ENCODE results near the gene DFFA.
A peak's percentile ranks its signal among the peaks of the same experiment; 100 is the strongest.
"Not testable (repeated sequence)": the region's sequence is repeated elsewhere in the genome, so short reads cannot be mapped to it uniquely, and the experiment has no call there.

DFFA gene

DNA sequence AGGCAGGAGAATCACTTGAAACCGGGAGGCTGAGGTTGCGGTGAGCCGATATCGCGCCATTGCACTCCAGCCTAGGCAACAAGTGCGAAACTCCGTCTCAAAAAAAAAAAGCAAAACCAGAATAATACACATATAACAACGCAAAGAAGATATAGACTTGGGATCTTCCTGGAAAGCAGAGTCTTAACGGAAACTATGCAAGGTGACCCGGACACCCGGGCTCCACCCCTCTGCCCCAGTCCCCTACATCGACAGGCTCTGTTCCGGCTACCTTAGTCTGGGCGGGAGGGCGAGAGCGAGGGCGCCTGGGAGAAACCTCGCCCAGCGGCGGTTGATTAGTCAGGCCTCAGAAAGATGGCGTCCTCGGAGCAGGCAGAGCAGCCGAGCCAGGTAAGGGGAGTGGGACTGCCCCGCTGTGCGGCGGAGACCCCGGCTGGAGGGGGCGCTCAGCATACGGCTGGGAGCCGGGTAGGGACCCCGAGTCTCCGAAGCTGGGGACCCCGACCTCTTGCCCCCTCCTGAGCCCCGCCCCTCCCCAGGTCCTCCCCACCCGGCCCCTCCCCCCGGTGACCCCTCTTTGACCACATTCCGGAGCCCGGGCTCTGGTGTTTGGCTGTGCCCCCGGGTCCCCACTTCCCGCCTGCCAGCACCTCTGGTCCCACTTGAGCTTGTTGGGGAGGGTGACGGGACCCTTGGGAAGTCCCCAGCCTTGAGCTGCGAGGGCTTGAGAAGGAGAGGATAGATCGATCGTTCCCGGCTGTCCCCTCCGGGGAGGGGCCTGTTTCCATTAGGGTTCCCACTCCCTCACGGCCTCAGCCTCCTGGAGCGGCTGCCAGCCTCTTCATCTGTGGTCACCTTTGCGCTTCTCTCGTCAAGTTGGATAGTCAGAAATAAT lies 2.5 kb upstream of the DFFA start, which contains the start of gene PEX14:
PEX14 (plus strand) TSS at position 338 of the 895 bp plus-strand sequence; CDS start at position 355, 17 bp downstream.
- no peaks in the 10 kb centered on the region for H3K9me3 ChIP-seq (ENCODE audit: control insufficient read depth, insufficient read depth, low read length)
- H3K4me1 ChIP-seq (ENCODE audit: control insufficient read depth, insufficient read depth, low read length): no peaks in the 10 kb centered on the region
- no peaks in the 10 kb centered on the region for H3K36me3 ChIP-seq (ENCODE audit: control insufficient read depth, insufficient read depth, low read length)
- H3K9ac ChIP-seq (ENCODE audit: low read depth, low read length): peak within 1 kb of the TSS; percentile 67
- H3K27me3 ChIP-seq (ENCODE audit: control insufficient read depth, insufficient read depth, low read length): no peaks in the 10 kb centered on the region
- H3K4me3 ChIP-seq (ENCODE audit: low read depth, low read length): peak within 1 kb of the TSS; percentile 66

GRCh38 chr1:10474309-10474612 lies 1.9 kb upstream of the DFFA start:
- H3K4me3 ChIP-seq (ENCODE audit: low read depth, low read length): peak overlapping the region; percentile 66
- H3K36me3 ChIP-seq (ENCODE audit: control insufficient read depth, insufficient read depth, low read length); H3K4me1 ChIP-seq (ENCODE audit: control insufficient read depth, insufficient read depth, low read length); H3K9me3 ChIP-seq (ENCODE audit: control insufficient read depth, insufficient read depth, low read length); H3K9ac ChIP-seq (ENCODE audit: low read depth, low read length); H3K27me3 ChIP-seq (ENCODE audit: control insufficient read depth, insufficient read depth, low read length): not testable (repeated sequence)

DNA sequence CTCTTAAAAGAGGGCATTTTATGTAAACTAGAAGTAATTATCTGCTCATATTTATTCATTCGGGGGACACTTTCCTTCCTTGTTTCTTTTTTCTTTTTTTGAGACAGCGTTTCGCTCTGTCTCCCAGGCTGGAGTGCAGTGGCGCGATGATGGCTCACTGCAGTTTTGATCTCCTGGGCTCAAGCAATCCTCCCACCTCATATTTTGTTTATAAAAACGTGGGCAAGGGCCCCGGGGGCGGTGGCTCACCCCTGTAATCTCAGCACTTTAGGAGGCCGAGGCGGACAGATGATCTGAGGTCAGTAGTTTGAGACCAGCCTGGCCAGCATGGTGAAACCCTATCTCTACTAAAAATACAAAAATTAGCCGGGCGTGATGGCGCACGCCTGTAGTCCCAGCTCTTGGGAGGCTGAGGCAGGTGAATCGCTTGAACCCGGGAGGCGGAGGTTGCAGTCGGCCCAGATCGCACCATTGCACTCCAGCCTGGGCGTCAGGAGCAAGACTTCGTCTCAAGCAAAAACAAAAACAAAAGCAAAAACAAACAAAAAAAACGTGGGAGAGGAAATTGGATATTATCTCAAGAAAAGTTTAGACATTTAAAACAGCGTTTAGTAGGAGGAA lies 926 bp upstream of the DFFA start:
- Histone ChIP-seq H3K4me1 (ENCODE audit: control insufficient read depth, insufficient read depth, low read length) (no peaks in the 10 kb centered on the region), H3K4me3 (ENCODE audit: low read depth, low read length) (no peak overlapping the region), H3K27me3 (ENCODE audit: control insufficient read depth, insufficient read depth, low read length) (no peaks in the 10 kb centered on the region), H3K9ac (ENCODE audit: low read depth, low read length) (no peak overlapping the region), H3K36me3 (ENCODE audit: control insufficient read depth, insufficient read depth, low read length) (peaks cover 13% of the 10 kb centered on the region), H3K9me3 (ENCODE audit: control insufficient read depth, insufficient read depth, low read length) (no peaks in the 10 kb centered on the region)

- Histone ChIP-seq H3K36me3 (ENCODE audit: control insufficient read depth, insufficient read depth, low read length) (peaks cover 26% of the 10 kb centered on the region), H3K9ac (ENCODE audit: low read depth, low read length) (peak overlapping the region; percentile 89), H3K9me3 (ENCODE audit: control insufficient read depth, insufficient read depth, low read length) (no peaks in the 10 kb centered on the region), H3K4me3 (ENCODE audit: low read depth, low read length) (peak overlapping the region; percentile 98), H3K4me1 (ENCODE audit: control insufficient read depth, insufficient read depth, low read length) (no peaks in the 10 kb centered on the region), H3K27me3 (ENCODE audit: control insufficient read depth, insufficient read depth, low read length) (no peaks in the 10 kb centered on the region)
Observed at GRCh38 chr1:10471411-10472219, 714 bp downstream of the DFFA start.

GRCh38 chr1:10470043-10470442 lies 2.3 kb downstream of the DFFA start:
- H3K9ac ChIP-seq (ENCODE audit: low read depth, low read length): no peak overlapping the region
- no peaks in the 10 kb centered on the region for H3K27me3 ChIP-seq (ENCODE audit: control insufficient read depth, insufficient read depth, low read length)
- no peaks in the 10 kb centered on the region for H3K4me1 ChIP-seq (ENCODE audit: control insufficient read depth, insufficient read depth, low read length)
- H3K4me3 ChIP-seq (ENCODE audit: low read depth, low read length): no peak overlapping the region
- H3K9me3 ChIP-seq (ENCODE audit: control insufficient read depth, insufficient read depth, low read length): no peaks in the 10 kb centered on the region
- peaks cover 36% of the 10 kb centered on the region for H3K36me3 ChIP-seq (ENCODE audit: control insufficient read depth, insufficient read depth, low read length)

GRCh38 chr1:10467078-10467477 lies 5.3 kb downstream of the DFFA start:
- peaks cover 52% of the 10 kb centered on the region for H3K36me3 ChIP-seq (ENCODE audit: control insufficient read depth, insufficient read depth, low read length)
- no peaks in the 10 kb centered on the region for H3K4me1 ChIP-seq (ENCODE audit: control insufficient read depth, insufficient read depth, low read length)
- H3K4me3 ChIP-seq (ENCODE audit: low read depth, low read length): no peak overlapping the region
- H3K9me3 ChIP-seq (ENCODE audit: control insufficient read depth, insufficient read depth, low read length): no peaks in the 10 kb centered on the region
- H3K9ac ChIP-seq (ENCODE audit: low read depth, low read length): no peak overlapping the region
- H3K27me3 ChIP-seq (ENCODE audit: control insufficient read depth, insufficient read depth, low read length): no peaks in the 10 kb centered on the region

DNA sequence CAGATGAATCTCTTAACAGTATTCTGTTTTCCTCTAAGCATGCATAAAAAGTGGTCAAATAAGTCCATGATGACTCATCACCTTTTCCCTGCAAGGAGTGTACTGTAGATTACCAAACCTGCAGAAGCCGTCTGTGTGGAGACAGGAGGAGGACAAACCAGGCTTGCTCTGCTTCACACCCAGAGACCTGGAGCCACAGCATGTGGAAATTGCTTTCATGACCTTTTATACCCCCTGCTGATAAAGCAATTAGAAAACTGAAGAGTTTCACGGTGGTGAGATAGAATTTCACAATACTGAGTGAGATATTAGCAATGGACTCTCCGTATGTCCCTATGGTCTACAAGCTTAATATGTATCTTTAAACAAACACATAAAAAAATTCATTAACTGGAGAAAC lies 13.1 kb downstream of the DFFA start:
- Histone ChIP-seq H3K36me3 (ENCODE audit: control insufficient read depth, insufficient read depth, low read length) (peaks cover 31% of the 10 kb centered on the region), H3K9me3 (ENCODE audit: control insufficient read depth, insufficient read depth, low read length) (no peaks in the 10 kb centered on the region), H3K4me3 (ENCODE audit: low read depth, low read length) (no peak overlapping the region), H3K9ac (ENCODE audit: low read depth, low read length) (no peak overlapping the region), H3K4me1 (ENCODE audit: control insufficient read depth, insufficient read depth, low read length) (no peaks in the 10 kb centered on the region), H3K27me3 (ENCODE audit: control insufficient read depth, insufficient read depth, low read length) (no peaks in the 10 kb centered on the region)

DNA sequence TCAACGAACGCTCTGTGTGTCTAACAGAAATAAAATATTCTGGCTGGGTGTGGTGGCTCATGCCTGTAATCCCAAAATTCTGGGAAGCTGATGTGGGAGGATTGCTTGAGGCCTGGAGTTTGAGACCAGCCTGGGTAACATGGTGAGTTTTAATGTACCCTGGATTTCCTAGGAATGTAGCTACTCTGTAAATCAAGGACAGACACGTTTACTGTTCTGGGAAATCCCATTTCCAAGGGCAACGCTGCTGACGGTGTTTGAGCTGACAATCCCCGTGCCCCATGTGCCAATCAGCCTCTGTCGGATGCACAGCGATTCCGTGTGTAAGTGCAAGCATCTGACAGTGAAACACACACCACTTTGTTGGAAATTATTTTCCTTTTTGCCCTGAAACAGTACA lies 14.5 kb downstream of the DFFA start:
- H3K4me1 ChIP-seq (ENCODE audit: control insufficient read depth, insufficient read depth, low read length): no peaks in the 10 kb centered on the region
- H3K9me3 ChIP-seq (ENCODE audit: control insufficient read depth, insufficient read depth, low read length): no peaks in the 10 kb centered on the region
- no peak overlapping the region for H3K4me3 ChIP-seq (ENCODE audit: low read depth, low read length)
- H3K9ac ChIP-seq (ENCODE audit: low read depth, low read length): no peak overlapping the region
- peaks cover 23% of the 10 kb centered on the region for H3K36me3 ChIP-seq (ENCODE audit: control insufficient read depth, insufficient read depth, low read length)
- H3K27me3 ChIP-seq (ENCODE audit: control insufficient read depth, insufficient read depth, low read length): no peaks in the 10 kb centered on the region

GRCh38 chr1:10457462-10457861 lies 14.9 kb downstream of the DFFA start:
- not testable (repeated sequence) for H3K4me1 ChIP-seq (ENCODE audit: control insufficient read depth, insufficient read depth, low read length); H3K4me3 ChIP-seq (ENCODE audit: low read depth, low read length); H3K9ac ChIP-seq (ENCODE audit: low read depth, low read length); H3K9me3 ChIP-seq (ENCODE audit: control insufficient read depth, insufficient read depth, low read length); H3K27me3 ChIP-seq (ENCODE audit: control insufficient read depth, insufficient read depth, low read length)
- peaks cover 19% of the 10 kb centered on the region for H3K36me3 ChIP-seq (ENCODE audit: control insufficient read depth, insufficient read depth, low read length)

DNA sequence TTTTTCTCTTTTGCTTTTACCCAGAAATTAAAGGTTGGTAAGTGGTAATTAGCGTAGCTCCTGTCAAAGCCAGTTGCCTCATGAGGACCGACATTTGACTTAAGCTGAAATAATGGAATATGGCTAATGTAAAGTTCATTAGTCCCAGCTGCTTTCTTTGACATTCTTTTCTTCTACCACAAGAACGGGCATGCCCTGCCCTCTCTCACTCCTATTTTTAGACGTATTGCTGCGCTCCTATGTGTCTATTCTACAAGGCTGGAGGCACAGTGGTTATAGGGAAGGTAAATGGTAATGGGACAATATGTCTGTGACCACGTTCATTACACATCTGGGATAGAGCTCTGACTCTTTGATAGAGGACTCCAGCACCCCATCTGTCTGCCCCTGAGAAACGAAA lies 15.7 kb downstream of the DFFA start:
- Histone ChIP-seq H3K27me3 (ENCODE audit: control insufficient read depth, insufficient read depth, low read length) (no peaks in the 10 kb centered on the region), H3K4me1 (ENCODE audit: control insufficient read depth, insufficient read depth, low read length) (no peaks in the 10 kb centered on the region), H3K9me3 (ENCODE audit: control insufficient read depth, insufficient read depth, low read length) (no peaks in the 10 kb centered on the region), H3K36me3 (ENCODE audit: control insufficient read depth, insufficient read depth, low read length) (peaks cover 14% of the 10 kb centered on the region), H3K9ac (ENCODE audit: low read depth, low read length) (no peak overlapping the region), H3K4me3 (ENCODE audit: low read depth, low read length) (no peak overlapping the region)

- no peaks in the 10 kb centered on the region for H3K4me1 ChIP-seq (ENCODE audit: control insufficient read depth, insufficient read depth, low read length)
- no peaks in the 10 kb centered on the region for H3K27me3 ChIP-seq (ENCODE audit: control insufficient read depth, insufficient read depth, low read length)
- no peaks in the 10 kb centered on the region for H3K9me3 ChIP-seq (ENCODE audit: control insufficient read depth, insufficient read depth, low read length)
- H3K36me3 ChIP-seq (ENCODE audit: control insufficient read depth, insufficient read depth, low read length): peaks cover 8% of the 10 kb centered on the region
- no peak overlapping the region for H3K4me3 ChIP-seq (ENCODE audit: low read depth, low read length)
- no peak overlapping the region for H3K9ac ChIP-seq (ENCODE audit: low read depth, low read length)
Observed at GRCh38 chr1:10456048-10456447, 16.3 kb downstream of the DFFA start.

Data from iPS-15b (cell line).